A673 (cell line): ENCODE data around the gene BLVRB.

Source experiments
- CTCF ChIP-seq: fragments of 300-800, 200-600 bp; sonication (generic); conservative IDR thresholded peaks from 2 replicates; pipeline ENCODE4 v1.5.1; 2017; ENCODE audit warnings: low read depth, mild to moderate bottlenecking, antibody characterized with exemption, low read length, moderate library complexity, mixed read lengths
- EZH2 ChIP-seq: fragments of 200-600 bp; sonication (generic); IDR thresholded peaks from 2 replicates; pipeline ENCODE4 v1.6.1; 2017; ENCODE audit warnings: borderline replicate concordance, low read depth, mild to moderate bottlenecking, mixed read lengths, antibody characterized with exemption, low read length; ENCODE audit not compliant: poor library complexity, severe bottlenecking

GRCh38 chr19:40486017-40486416, 20.5 kb upstream of the BLVRB start:
- TF ChIP-seq CTCF (no peak), EZH2 (no peak)
